ENCODE measurements around the gene CPNE5.

GRCh38 chr6:36860126-36860525 lies 20.9 kb upstream of the CPNE5 start:
- no peak for TF ChIP-seq CTCF (IDR thresholded peaks at IDR 0.05)
- no peak for TF ChIP-seq POLR2A (IDR thresholded peaks at IDR 0.05)
